Measurements from ENCODE around the gene RAB38.

The RAB38 gene

GRCh38 chr11:88174709-88175568, at the start of gene RAB38:
RAB38 (minus strand) TSS chr11:88175443; CDS start chr11:88175384, 59 bp downstream.
- DNase-seq = peak; percentile 51

- no peak for DNase-seq
These were observed 38.2 kb upstream of the RAB38 start for GRCh38 chr11:88213406-88213805.

- no peak for DNase-seq
These were observed 37.1 kb upstream of the RAB38 start for GRCh38 chr11:88212300-88212699.

GRCh38 chr11:88208745-88209144, 33.5 kb upstream of the RAB38 start:
- DNase-seq = no peak

GRCh38 chr11:88206751-88207150, 31.5 kb upstream of the RAB38 start:
- DNase-seq = no peak

- no peak for DNase-seq
These were observed 29.1 kb upstream of the RAB38 start for GRCh38 chr11:88204353-88204752.

GRCh38 chr11:88203604-88204003, 28.4 kb upstream of the RAB38 start:
- DNase-seq = no peak

- no peak for DNase-seq
These were observed 27.3 kb upstream of the RAB38 start for GRCh38 chr11:88202498-88202897.

GRCh38 chr11:88196393-88196792, 21.1 kb upstream of the RAB38 start:
- no peak for DNase-seq

- DNase-seq = no peak
These were observed 20.7 kb upstream of the RAB38 start for GRCh38 chr11:88195908-88196307.

GRCh38 chr11:88194990-88195389, 19.7 kb upstream of the RAB38 start:
- DNase-seq = no peak

- peak; percentile 93 for DNase-seq
These were observed 18.0 kb upstream of the RAB38 start for GRCh38 chr11:88193278-88193677.

GRCh38 chr11:88188932-88189253, 13.7 kb upstream of the RAB38 start:
- DNase-seq = no peak

GRCh38 chr11:88188251-88188931, 13.1 kb upstream of the RAB38 start:
- no peak for DNase-seq

GRCh38 chr11:88183233-88183632, 8.0 kb upstream of the RAB38 start:
- no peak for DNase-seq

- DNase-seq = no peak
These were observed 6.5 kb upstream of the RAB38 start for GRCh38 chr11:88181776-88182175.

- DNase-seq = no peak
These were observed 4.9 kb upstream of the RAB38 start for GRCh38 chr11:88179971-88180629.

GRCh38 chr11:88179141-88179540, 3.9 kb upstream of the RAB38 start:
- no peak for DNase-seq

- no peak for DNase-seq
These were observed 2.9 kb upstream of the RAB38 start for GRCh38 chr11:88178191-88178590.

GRCh38 chr11:88175569-88176075, 379 bp upstream of the RAB38 start:
- DNase-seq = no peak

- DNase-seq = no peak
These were observed 1.3 kb downstream of the RAB38 start for GRCh38 chr11:88173956-88174355.

GRCh38 chr11:88171982-88172381, 3.3 kb downstream of the RAB38 start:
- DNase-seq = no peak

- DNase-seq = no peak
These were observed 4.6 kb downstream of the RAB38 start for GRCh38 chr11:88170673-88171072.

- no peak for DNase-seq
These were observed 5.4 kb downstream of the RAB38 start for GRCh38 chr11:88169881-88170280.

Data from NCI-H1105 treated with DMSO at 0.1 percent for 48 hours (cell line).